Measurements from ENCODE around the gene CRYZL1.

CRYZL1 gene

DNA sequence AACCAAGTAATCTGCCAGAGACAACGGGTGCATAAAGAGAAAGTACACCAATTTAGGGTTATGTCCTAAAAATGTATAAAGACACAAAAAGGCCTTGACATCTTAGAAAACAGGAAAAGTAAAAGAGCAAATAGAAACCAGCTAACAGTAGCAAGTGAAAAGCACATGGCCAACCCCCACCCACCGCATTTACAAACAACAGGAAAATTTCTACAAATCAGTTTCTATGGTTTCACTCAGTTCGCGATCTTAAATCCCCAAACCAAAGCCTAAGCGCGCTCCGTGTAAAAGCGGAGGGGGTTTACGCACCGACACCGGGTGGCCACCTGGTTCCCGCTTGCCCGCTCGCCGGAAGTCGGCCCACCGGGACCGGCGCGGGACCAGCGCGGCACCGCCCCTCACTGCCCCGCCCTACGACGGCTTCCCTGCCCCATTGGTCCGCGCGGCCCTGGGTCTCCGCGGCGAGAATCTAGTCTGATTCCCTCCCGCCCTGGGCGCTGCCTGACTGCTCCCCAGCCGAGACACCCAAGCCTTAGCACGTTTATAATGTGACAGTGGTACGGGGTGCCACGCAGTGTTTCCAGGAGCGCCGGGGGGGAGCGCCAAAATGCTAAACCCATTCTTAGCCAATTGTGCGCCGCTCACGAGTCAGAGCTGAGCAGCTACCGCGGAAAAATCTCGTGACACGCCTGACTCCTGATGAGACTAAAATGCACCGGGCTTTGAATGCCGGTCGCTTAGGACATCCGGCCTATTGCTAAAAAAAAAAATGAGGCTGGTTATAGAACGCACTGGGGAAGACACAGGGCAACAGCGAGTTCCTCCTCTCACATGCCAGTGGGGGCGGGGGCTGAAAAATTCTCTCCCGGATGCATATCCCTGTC, 99.5 kb downstream of the CRYZL1 start, which contains the start of gene GART:
Gene GART (minus strand): TSS at position 362 of the 884 bp plus-strand sequence. CDS start 2,802 bp downstream, outside the sequence.
- DNase-seq (ENCODE audit: low spot score) (peak; percentile 71), FAIRE-seq (no peak)

DNA sequence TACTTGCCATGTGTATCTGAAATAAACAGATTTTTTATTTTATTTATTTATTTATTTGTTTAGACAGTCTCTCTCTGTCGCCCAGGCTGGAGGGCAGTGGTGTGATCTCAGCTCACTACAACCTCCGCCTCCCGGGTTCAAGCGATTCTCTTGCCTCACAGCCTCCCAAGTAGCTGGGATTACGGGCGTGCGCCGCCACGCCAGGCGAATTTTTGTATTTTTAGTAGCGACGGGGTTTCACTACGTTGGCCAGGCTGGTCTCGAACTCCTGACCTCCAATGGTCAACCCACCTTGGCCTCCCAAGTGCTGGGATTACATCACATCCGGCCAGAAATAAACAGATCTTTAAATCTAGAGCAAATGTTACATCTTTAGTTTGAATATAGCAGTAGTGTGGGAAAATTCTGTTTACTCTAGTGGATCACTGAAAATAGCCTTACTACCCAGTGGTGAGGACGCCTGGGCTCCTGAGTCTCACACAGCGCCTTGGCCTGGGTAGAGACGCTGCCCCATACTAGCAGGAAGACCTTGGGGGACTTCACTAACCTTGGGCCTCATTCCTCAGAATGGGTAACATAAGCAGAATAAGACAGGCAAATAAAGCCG, 100.3 kb downstream of the CRYZL1 start:
- no peak for FAIRE-seq
- no peak for DNase-seq (ENCODE audit: low spot score)

DNA sequence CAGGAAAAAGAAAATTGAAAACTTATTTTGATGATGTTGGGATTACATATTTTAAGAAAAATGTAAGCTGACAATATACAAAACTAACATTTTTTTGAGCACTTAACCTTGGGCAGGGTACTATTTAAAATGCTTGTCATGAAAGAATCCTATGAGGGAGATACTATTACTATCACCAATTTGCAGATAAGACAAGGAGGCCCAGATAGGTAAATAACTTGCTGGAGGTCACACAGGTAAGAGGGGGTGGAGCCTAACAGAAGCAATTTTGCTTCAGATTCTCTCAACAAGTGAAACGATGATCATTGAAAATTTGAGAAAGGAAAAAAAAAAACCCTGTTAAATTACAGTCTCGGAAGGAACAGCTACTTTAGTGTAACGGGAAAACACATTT, 100.8 kb downstream of the CRYZL1 start:
- no peak for FAIRE-seq
- DNase-seq (ENCODE audit: low spot score) = no peak

DNA sequence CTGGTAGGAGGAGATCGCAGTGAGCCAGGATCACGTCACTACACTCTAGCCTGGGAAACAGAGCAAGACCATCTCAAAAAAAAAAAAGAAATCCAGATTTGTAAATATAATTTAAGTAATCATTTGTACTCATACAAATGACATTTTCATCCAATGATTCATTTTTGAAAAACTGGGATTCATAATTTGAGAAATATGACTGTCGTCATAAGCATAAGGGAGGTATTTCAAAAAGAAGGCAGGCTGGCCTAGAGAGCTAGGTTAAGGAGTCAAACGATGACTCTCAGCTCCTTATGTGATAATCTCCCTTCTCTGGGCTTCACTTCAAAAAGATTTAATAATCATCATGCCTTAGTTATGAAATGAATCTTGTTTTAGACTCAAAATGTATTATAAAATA, 101.9 kb downstream of the CRYZL1 start:
- DNase-seq (ENCODE audit: low spot score) = no peak
- no peak for FAIRE-seq

Data from RCC 7860 (cell line).